A673 (cell line): Measurements from ENCODE around the gene SLIT3.

Experiments
- CTCF ChIP-seq: fragments of 300-800, 200-600 bp; sonication (generic); conservative IDR thresholded peaks from 2 replicates; pipeline ENCODE4 v1.5.1; 2017; ENCODE audit warnings: low read depth, mild to moderate bottlenecking, antibody characterized with exemption, low read length, moderate library complexity, mixed read lengths
- EZH2 ChIP-seq: fragments of 200-600 bp; sonication (generic); IDR thresholded peaks from 2 replicates; pipeline ENCODE4 v1.6.1; 2017; ENCODE audit warnings: borderline replicate concordance, low read depth, mild to moderate bottlenecking, mixed read lengths, antibody characterized with exemption, low read length; ENCODE audit not compliant: poor library complexity, severe bottlenecking

GRCh38 chr5:168987543-168988300 lies 313.2 kb downstream of the SLIT3 start:
- peak; percentile 85 for TF ChIP-seq CTCF
- TF ChIP-seq EZH2, result no peak
